ENCODE results near the gene TYW5.
A peak's percentile ranks its signal among the peaks of the same experiment; 100 is the strongest.
"Not testable (repeated sequence)": the region's sequence is repeated elsewhere in the genome, so short reads cannot be mapped to it uniquely, and the experiment has no call there.

TYW5 gene

GRCh38 chr2:199928226-199928625, 27.1 kb downstream of the TYW5 start:
- no peaks in the 10 kb centered on the region for H3K9me3 ChIP-seq (ENCODE audit: control insufficient read depth, low read length)
- no peaks in the 10 kb centered on the region for H3K27me3 ChIP-seq (replicated peaks; ENCODE audit: control insufficient read depth, insufficient read depth, low read length, poor library complexity, severe bottlenecking)
- H3K27ac ChIP-seq (ENCODE audit: insufficient read depth, low read length, poor library complexity, severe bottlenecking) = no peak overlapping the region
- H3K36me3 ChIP-seq (ENCODE audit: control insufficient read depth, insufficient read depth, low read length) = peaks cover 7% of the 10 kb centered on the region
- no peak overlapping the region for H3K4me3 ChIP-seq (ENCODE audit: insufficient read depth, low read depth, low read length, poor library complexity, severe bottlenecking)
- H3K4me1 ChIP-seq (ENCODE audit: control insufficient read depth, insufficient read depth, low read length, poor library complexity, severe bottlenecking) = no peaks in the 10 kb centered on the region
- no peak for DNase-seq

- Histone ChIP-seq H3K27me3 (replicated peaks; ENCODE audit: control insufficient read depth, insufficient read depth, low read length, poor library complexity, severe bottlenecking) (no peaks in the 10 kb centered on the region), H3K9me3 (ENCODE audit: control insufficient read depth, low read length) (no peaks in the 10 kb centered on the region), H3K27ac (ENCODE audit: insufficient read depth, low read length, poor library complexity, severe bottlenecking) (no peak overlapping the region), H3K36me3 (ENCODE audit: control insufficient read depth, insufficient read depth, low read length) (peaks cover 3% of the 10 kb centered on the region), H3K4me1 (ENCODE audit: control insufficient read depth, insufficient read depth, low read length, poor library complexity, severe bottlenecking) (no peaks in the 10 kb centered on the region), H3K4me3 (ENCODE audit: insufficient read depth, low read depth, low read length, poor library complexity, severe bottlenecking) (no peak overlapping the region)
- DNase-seq = no peak
Measured at GRCh38 chr2:199926806-199927205, 28.5 kb downstream of the TYW5 start.

DNA sequence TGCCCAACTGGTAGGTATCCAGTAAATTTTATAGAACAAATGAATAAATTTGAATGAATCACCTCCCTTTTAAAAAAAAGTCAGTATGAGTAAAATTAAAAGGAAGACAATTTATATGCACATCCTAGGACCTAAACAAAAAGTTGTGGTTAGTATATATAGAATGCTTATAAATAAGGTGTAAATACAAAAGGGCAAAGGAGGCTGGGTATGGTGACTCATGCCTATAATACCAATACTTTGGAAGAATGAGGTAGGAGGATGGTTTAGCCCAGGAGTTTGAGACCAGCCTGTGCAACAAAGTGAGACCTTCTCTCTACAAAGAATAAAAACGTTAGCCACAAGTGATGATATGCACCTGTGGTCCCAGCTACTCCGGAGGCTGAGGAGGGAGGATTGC, 31.4 kb downstream of the TYW5 start:
- no peaks in the 10 kb centered on the region for H3K4me1 ChIP-seq (ENCODE audit: control insufficient read depth, insufficient read depth, low read length, poor library complexity, severe bottlenecking)
- H3K4me3 ChIP-seq (ENCODE audit: insufficient read depth, low read depth, low read length, poor library complexity, severe bottlenecking) = no peak overlapping the region
- no peak for DNase-seq
- no peaks in the 10 kb centered on the region for H3K36me3 ChIP-seq (ENCODE audit: control insufficient read depth, insufficient read depth, low read length)
- no peak overlapping the region for H3K27ac ChIP-seq (ENCODE audit: insufficient read depth, low read length, poor library complexity, severe bottlenecking)
- H3K9me3 ChIP-seq (ENCODE audit: control insufficient read depth, low read length) = no peaks in the 10 kb centered on the region
- no peaks in the 10 kb centered on the region for H3K27me3 ChIP-seq (replicated peaks; ENCODE audit: control insufficient read depth, insufficient read depth, low read length, poor library complexity, severe bottlenecking)

GRCh38 chr2:199922856-199923255, 32.4 kb downstream of the TYW5 start:
- no peak overlapping the region for H3K4me3 ChIP-seq (ENCODE audit: insufficient read depth, low read depth, low read length, poor library complexity, severe bottlenecking)
- no peak overlapping the region for H3K27ac ChIP-seq (ENCODE audit: insufficient read depth, low read length, poor library complexity, severe bottlenecking)
- H3K9me3 ChIP-seq (ENCODE audit: control insufficient read depth, low read length) = no peaks in the 10 kb centered on the region
- no peak for DNase-seq
- H3K4me1 ChIP-seq (ENCODE audit: control insufficient read depth, insufficient read depth, low read length, poor library complexity, severe bottlenecking) = no peaks in the 10 kb centered on the region
- H3K27me3 ChIP-seq (replicated peaks; ENCODE audit: control insufficient read depth, insufficient read depth, low read length, poor library complexity, severe bottlenecking) = no peaks in the 10 kb centered on the region
- no peaks in the 10 kb centered on the region for H3K36me3 ChIP-seq (ENCODE audit: control insufficient read depth, insufficient read depth, low read length)

DNA sequence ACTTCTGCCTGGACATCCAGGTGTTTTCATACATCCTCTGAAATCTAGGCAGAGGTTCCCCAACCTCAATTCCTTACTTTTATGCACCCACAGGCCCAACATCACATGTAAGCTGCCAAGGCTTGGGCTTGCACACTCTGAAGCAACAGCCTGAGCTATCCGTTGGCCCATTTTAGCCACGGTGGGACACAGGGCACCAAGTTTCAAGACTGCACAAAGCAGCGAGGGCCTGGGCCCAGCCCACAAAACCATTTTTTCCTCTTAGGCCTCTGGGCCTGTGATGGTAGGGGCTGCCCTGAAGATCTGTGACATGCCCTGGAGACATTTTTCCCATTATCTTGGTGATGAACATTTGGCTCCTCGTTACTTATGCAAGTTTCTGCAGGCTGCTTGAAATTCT, 38.3 kb downstream of the TYW5 start:
- Histone ChIP-seq H3K36me3 (ENCODE audit: control insufficient read depth, insufficient read depth, low read length) (peaks cover 7% of the 10 kb centered on the region), H3K27ac (ENCODE audit: insufficient read depth, low read length, poor library complexity, severe bottlenecking) (no peak overlapping the region), H3K9me3 (ENCODE audit: control insufficient read depth, low read length) (no peaks in the 10 kb centered on the region), H3K4me1 (ENCODE audit: control insufficient read depth, insufficient read depth, low read length, poor library complexity, severe bottlenecking) (peaks cover 10% of the 10 kb centered on the region), H3K4me3 (ENCODE audit: insufficient read depth, low read depth, low read length, poor library complexity, severe bottlenecking) (no peak overlapping the region), H3K27me3 (replicated peaks; ENCODE audit: control insufficient read depth, insufficient read depth, low read length, poor library complexity, severe bottlenecking) (no peaks in the 10 kb centered on the region)
- no peak for DNase-seq

DNA sequence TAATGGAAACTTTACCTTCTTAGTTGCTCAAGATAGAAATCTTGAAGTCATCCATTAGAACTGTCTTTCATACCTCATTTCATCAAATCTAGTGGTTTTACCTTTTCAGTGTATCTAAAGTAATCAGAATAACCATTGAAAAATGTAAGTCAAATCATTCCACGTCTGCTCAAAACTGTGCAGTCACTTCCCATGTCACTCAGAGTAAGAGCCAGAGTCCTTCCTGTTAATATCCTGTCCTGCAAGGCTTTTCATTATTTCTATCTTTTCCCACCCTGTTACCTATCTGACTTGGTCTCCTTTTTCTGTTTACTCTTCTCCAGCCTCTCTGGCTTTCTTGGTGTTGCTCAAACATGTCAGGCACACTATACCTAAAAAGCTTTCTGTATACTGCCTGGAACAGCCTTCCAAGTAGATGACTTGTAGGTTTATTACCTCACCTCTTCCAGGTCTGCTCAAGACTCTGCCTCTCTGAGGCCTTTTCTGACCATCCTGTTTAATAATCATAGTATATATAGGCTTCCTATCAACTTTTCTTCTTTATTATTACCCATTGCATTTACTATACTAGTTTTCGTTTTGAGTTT, 40.8 kb downstream of the TYW5 start:
- no peak for DNase-seq
- no peaks in the 10 kb centered on the region for H3K9me3 ChIP-seq (ENCODE audit: control insufficient read depth, low read length)
- peaks cover 7% of the 10 kb centered on the region for H3K36me3 ChIP-seq (ENCODE audit: control insufficient read depth, insufficient read depth, low read length)
- H3K4me1 ChIP-seq (ENCODE audit: control insufficient read depth, insufficient read depth, low read length, poor library complexity, severe bottlenecking) = peaks cover 10% of the 10 kb centered on the region
- H3K27ac ChIP-seq (ENCODE audit: insufficient read depth, low read length, poor library complexity, severe bottlenecking) = no peak overlapping the region
- no peak overlapping the region for H3K4me3 ChIP-seq (ENCODE audit: insufficient read depth, low read depth, low read length, poor library complexity, severe bottlenecking)
- H3K27me3 ChIP-seq (replicated peaks; ENCODE audit: control insufficient read depth, insufficient read depth, low read length, poor library complexity, severe bottlenecking) = no peaks in the 10 kb centered on the region

DNA sequence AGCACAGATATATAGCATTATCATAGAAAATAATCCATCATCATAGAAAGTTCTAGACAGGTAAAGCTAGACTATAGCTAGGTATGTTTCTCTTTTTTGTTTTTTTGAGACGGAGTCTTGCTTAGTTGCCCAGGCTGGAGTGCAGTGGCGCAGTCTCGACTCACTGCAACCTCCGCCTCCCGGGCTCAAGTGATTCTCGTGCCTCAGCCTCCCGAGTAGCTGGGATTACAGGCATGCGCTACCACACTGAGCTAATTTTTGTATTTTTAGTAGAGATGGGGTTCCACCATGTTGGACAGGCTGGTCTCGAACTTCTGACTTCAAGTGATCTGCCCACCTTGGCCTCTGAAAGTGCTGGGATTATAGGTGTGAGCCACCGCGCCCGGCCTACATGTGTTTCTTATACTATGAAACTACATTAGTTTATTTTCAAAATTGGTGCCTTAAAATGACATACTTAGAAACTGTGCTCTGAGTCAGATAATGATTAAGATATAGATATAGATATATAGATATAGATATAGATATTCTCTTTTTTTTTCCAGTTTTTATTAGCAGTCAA, 42.7 kb downstream of the TYW5 start:
- H3K36me3 ChIP-seq (ENCODE audit: control insufficient read depth, insufficient read depth, low read length); H3K27me3 ChIP-seq (replicated peaks; ENCODE audit: control insufficient read depth, insufficient read depth, low read length, poor library complexity, severe bottlenecking); DNase-seq; H3K9me3 ChIP-seq (ENCODE audit: control insufficient read depth, low read length); H3K27ac ChIP-seq (ENCODE audit: insufficient read depth, low read length, poor library complexity, severe bottlenecking): not testable (repeated sequence)
- Histone ChIP-seq H3K4me1 (ENCODE audit: control insufficient read depth, insufficient read depth, low read length, poor library complexity, severe bottlenecking) (peaks cover 10% of the 10 kb centered on the region), H3K4me3 (ENCODE audit: insufficient read depth, low read depth, low read length, poor library complexity, severe bottlenecking) (peak overlapping the region; percentile 87)

GRCh38 chr2:199911877-199912161, 43.5 kb downstream of the TYW5 start:
- H3K4me1 ChIP-seq (ENCODE audit: control insufficient read depth, insufficient read depth, low read length, poor library complexity, severe bottlenecking) = peaks cover 10% of the 10 kb centered on the region
- no peaks in the 10 kb centered on the region for H3K9me3 ChIP-seq (ENCODE audit: control insufficient read depth, low read length)
- H3K4me3 ChIP-seq (ENCODE audit: insufficient read depth, low read depth, low read length, poor library complexity, severe bottlenecking) = peak overlapping the region; percentile 87
- peak overlapping the region; percentile 83 for H3K27ac ChIP-seq (ENCODE audit: insufficient read depth, low read length, poor library complexity, severe bottlenecking)
- DNase-seq = no peak
- H3K36me3 ChIP-seq (ENCODE audit: control insufficient read depth, insufficient read depth, low read length) = peaks cover 3% of the 10 kb centered on the region
- H3K27me3 ChIP-seq (replicated peaks; ENCODE audit: control insufficient read depth, insufficient read depth, low read length, poor library complexity, severe bottlenecking) = no peaks in the 10 kb centered on the region

DNA sequence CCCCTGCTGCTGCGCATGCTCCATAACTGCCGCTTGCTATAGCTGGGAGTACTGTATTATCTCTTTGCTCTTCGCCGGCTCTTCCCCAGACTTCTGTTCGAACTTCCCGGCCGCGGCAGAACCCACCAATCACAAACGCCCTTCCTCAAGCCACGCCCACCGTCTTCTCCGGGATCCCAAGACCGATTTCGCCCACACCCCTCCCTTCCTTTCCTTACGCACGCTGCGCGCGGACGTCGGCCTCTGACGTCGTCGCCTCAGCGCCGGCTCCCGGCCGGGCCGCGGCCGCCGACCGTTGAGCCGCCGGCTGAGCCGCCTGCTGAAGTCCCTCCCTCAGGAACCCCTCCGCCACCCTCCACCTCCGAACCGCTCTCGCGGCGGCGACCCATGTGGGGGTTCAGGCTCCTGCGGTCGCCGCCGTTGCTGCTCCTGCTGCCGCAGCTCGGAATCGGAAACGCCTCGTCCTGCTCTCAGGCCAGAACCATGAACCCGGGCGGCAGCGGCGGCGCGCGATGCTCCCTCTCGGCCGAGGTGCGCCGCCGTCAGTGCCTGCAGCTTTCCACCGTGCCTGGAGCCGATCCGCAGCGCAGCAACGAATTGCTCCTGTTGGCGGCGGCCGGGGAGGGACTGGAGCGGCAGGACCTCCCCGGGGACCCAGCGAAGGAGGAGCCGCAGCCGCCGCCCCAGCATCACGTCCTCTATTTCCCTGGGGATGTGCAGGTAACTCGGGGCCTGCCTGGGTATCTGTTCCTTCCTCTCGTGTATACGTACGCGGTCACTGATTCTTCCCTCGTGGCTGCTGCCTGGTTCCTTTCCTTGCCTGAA, 44.0 kb downstream of the TYW5 start, which contains the start of gene C2orf69:
TSS of gene C2orf69 (plus strand) at position 242 of the 825 bp plus-strand sequence. CDS start at position 388, 146 bp downstream.
- peak within 1 kb of the TSS; percentile 87 for H3K4me3 ChIP-seq (ENCODE audit: insufficient read depth, low read depth, low read length, poor library complexity, severe bottlenecking)
- peak within 1 kb of the TSS; percentile 83 for H3K27ac ChIP-seq (ENCODE audit: insufficient read depth, low read length, poor library complexity, severe bottlenecking)
- DNase-seq = peak; percentile 85 to 88 (median 88)
- H3K9me3 ChIP-seq (ENCODE audit: control insufficient read depth, low read length) = no peaks in the 10 kb centered on the region
- no peaks in the 10 kb centered on the region for H3K36me3 ChIP-seq (ENCODE audit: control insufficient read depth, insufficient read depth, low read length)
- peaks cover 10% of the 10 kb centered on the region for H3K4me1 ChIP-seq (ENCODE audit: control insufficient read depth, insufficient read depth, low read length, poor library complexity, severe bottlenecking)
- H3K27me3 ChIP-seq (replicated peaks; ENCODE audit: control insufficient read depth, insufficient read depth, low read length, poor library complexity, severe bottlenecking) = no peaks in the 10 kb centered on the region

DNA sequence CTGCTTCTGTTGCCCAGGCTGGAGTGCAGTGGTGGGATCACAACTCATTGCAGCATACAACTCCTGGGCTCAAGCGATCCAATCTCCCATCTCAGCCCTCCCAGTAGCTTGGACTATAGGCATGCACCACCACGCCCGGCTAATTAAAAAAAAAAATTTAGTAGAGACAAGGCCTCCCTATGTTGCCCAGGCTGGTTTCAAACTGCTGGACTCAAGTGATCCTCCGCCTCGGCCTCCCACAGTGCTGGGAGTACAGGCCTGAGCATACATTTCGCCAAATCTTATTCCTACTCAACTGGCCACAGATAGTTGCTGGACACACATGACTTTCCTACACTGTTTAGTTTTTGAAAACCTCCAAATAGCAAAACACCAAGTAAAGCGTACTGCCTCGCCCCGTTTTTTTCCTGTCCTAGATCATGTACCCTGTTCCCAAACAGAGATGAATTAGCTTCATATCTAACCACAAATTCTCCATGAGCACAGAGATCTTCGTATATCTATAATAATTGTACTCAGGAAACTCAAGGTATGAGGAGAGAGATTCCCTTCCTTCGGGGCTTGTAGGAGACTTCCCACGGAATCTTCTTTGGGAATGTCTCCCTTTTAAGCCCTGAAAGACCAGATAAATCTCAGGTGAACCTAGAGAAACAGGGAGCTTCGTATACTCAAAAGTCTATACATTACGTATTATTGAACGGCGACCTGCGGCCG, 44.8 kb downstream of the TYW5 start:
- Histone ChIP-seq H3K27ac (ENCODE audit: insufficient read depth, low read length, poor library complexity, severe bottlenecking) (peak overlapping the region; percentile 83), H3K9me3 (ENCODE audit: control insufficient read depth, low read length) (no peaks in the 10 kb centered on the region), H3K4me3 (ENCODE audit: insufficient read depth, low read depth, low read length, poor library complexity, severe bottlenecking) (peak overlapping the region; percentile 87), H3K4me1 (ENCODE audit: control insufficient read depth, insufficient read depth, low read length, poor library complexity, severe bottlenecking) (peaks cover 10% of the 10 kb centered on the region), H3K27me3 (replicated peaks; ENCODE audit: control insufficient read depth, insufficient read depth, low read length, poor library complexity, severe bottlenecking) (no peaks in the 10 kb centered on the region), H3K36me3 (ENCODE audit: control insufficient read depth, insufficient read depth, low read length) (no peaks in the 10 kb centered on the region)
- no peak for DNase-seq

Measured in effector memory CD4-positive, alpha-beta T cell (primary cell).